Liver (tissue), 9 donors: ENCODE results near the gene GRAMD1A. TPM values are rescaled to one million over a fixed set of nuclear protein-coding genes. Genes with fewer than 3 reads are reported as not detected.

Experiments
- DNase-seq: peaks from one replicate; pipeline ENCODE4 v3.0.0-alpha.2; 2017; ENCODE audit warnings: low spot score
- H3K27ac ChIP-seq, 2 donors: one replicate each; pipeline ENCODE4 v1.7.0; 2013; ENCODE audit warnings: inconsistent platforms in 2 of 2, low read length in 2 of 2, control low read depth in 1 of 2, low read depth in 1 of 2, mild to moderate bottlenecking in 1 of 2
- H3K27me3 ChIP-seq, 4 donors: one replicate each; pipeline versions ENCODE4 v1.6.1 to v1.7.0; 2013; ENCODE audit warnings: low read length in 3 of 4, inconsistent platforms in 1 of 4, mild to moderate bottlenecking in 1 of 4, moderate library complexity in 1 of 4; ENCODE audit not compliant: control insufficient read depth in 4 of 4, insufficient read depth in 4 of 4
- H3K36me3 ChIP-seq, 4 donors: one replicate each; pipeline versions ENCODE4 v1.6.1 to v1.7.0; 2013; ENCODE audit warnings: low read length in 3 of 4, mild to moderate bottlenecking in 3 of 4, low read depth in 1 of 4, moderate library complexity in 1 of 4; ENCODE audit not compliant: control insufficient read depth in 4 of 4, insufficient read depth in 3 of 4
- H3K4me1 ChIP-seq, 4 donors: one replicate each; pipeline versions ENCODE4 v1.6.1 to v1.7.0; 2013; ENCODE audit warnings: low read length in 3 of 4, mild to moderate bottlenecking in 3 of 4, moderate library complexity in 1 of 4; ENCODE audit not compliant: control insufficient read depth in 4 of 4, insufficient read depth in 4 of 4
- H3K4me3 ChIP-seq, 3 donors: one replicate each; pipeline versions ENCODE4 v1.6.1 to v1.7.0; 2013; ENCODE audit warnings: low read length in 3 of 3, control low read depth in 1 of 3, low read depth in 1 of 3, mild to moderate bottlenecking in 1 of 3
- H3K9ac ChIP-seq, 2 donors: one replicate each; pipeline ENCODE4 v1.7.0; 2013; ENCODE audit warnings: low read length in 2 of 2, mild to moderate bottlenecking in 2 of 2, moderate library complexity in 2 of 2, control low read depth in 1 of 2, low read depth in 1 of 2
- H3K9me3 ChIP-seq, 4 donors: one replicate each; pipeline versions ENCODE4 v1.6.1 to v1.7.0; 2013; ENCODE audit warnings: low read length in 3 of 4; ENCODE audit not compliant: control insufficient read depth in 4 of 4
- ATF3 ChIP-seq: IDR thresholded peaks from 2 replicates; pipeline ENCODE4 v1.6.1; 2016; ENCODE audit warnings: antibody characterized with exemption
- CTCF ChIP-seq: fragments of 150-350 bp; IDR thresholded peaks from 2 replicates; pipeline ENCODE4 v1.5.1; 2017; ENCODE audit warnings: improper control_type of control experiment, low read depth, low read length; ENCODE audit not compliant: missing input control
- EGR1 ChIP-seq, 2 donors: IDR thresholded peaks; 2 replicates each; pipeline ENCODE4 v1.6.1; 2016 to 2018; ENCODE audit warnings: antibody characterized with exemption in 2 of 2, low read depth in 2 of 2
- FOXA2 ChIP-seq: IDR thresholded peaks from 2 replicates; pipeline ENCODE4 v1.6.1; 2016; ENCODE audit warnings: antibody characterized with exemption
- GABPA ChIP-seq, 2 donors: IDR thresholded peaks in 1 of 2; conservative IDR thresholded peaks in 1 of 2; 2 replicates each; pipeline ENCODE4 v1.6.1; 2016; ENCODE audit warnings: antibody characterized with exemption in 2 of 2, mild to moderate bottlenecking in 1 of 2, moderate library complexity in 1 of 2
- HNF4A ChIP-seq, 2 donors: conservative IDR thresholded peaks; 2 replicates each; pipeline ENCODE4 v1.6.1; 2016; ENCODE audit warnings: antibody characterized with exemption in 2 of 2, mild to moderate bottlenecking in 2 of 2
- HNF4G ChIP-seq: IDR thresholded peaks from 2 replicates; pipeline ENCODE4 v1.6.1; 2016; ENCODE audit warnings: antibody characterized with exemption
- MAX ChIP-seq: IDR thresholded peaks from 2 replicates; pipeline ENCODE4 v1.6.1; 2016; ENCODE audit warnings: antibody characterized with exemption
- NR2F2 ChIP-seq: IDR thresholded peaks from 2 replicates; pipeline ENCODE4 v1.6.1; 2016; ENCODE audit warnings: antibody characterized with exemption
- RAD21 ChIP-seq, 2 donors: IDR thresholded peaks; 2 replicates each; pipeline ENCODE4 v1.6.1; 2016; ENCODE audit warnings: antibody characterized with exemption in 2 of 2, mild to moderate bottlenecking in 2 of 2
- REST ChIP-seq: IDR thresholded peaks from 2 replicates; pipeline ENCODE4 v1.6.1; 2016; ENCODE audit warnings: antibody characterized with exemption, mild to moderate bottlenecking
- RXRA ChIP-seq, 2 donors: IDR thresholded peaks; 2 replicates each; pipeline ENCODE4 v1.6.1; 2017 to 2018; ENCODE audit warnings: antibody characterized with exemption in 2 of 2, mild to moderate bottlenecking in 1 of 2
- SP1 ChIP-seq: IDR thresholded peaks from 2 replicates; pipeline ENCODE4 v1.6.1; 2018; ENCODE audit warnings: antibody characterized with exemption, mild to moderate bottlenecking
- YY1 ChIP-seq: IDR thresholded peaks from 2 replicates; pipeline ENCODE4 v1.6.1; 2016; ENCODE audit warnings: antibody characterized with exemption, mild to moderate bottlenecking
- WGBS: extraction: QIAGEN DNeasy Blood & Tissue Kit; methylation state at CpG from one replicate; pipeline ENCODE4 v1.1.7; 2013; 5-methylcytosine and 5-hydroxymethylcytosine counted together
- polyA plus RNA-seq, 2 donors: library from polyadenylated mRNA; stranded (reverse) in 1 of 2; unstranded in 1 of 2; fragments of 200-250 nt in 1 of 2; fragments of >200 nt in 1 of 2; fragmentation: Nextera tagmentation in 1 of 2; extraction: Ambion mirVana in 1 of 2; gene quantifications; one replicate each; pipeline versions ENCODE4 v1.2.1 to v1.2.3, GENCODE V29; 2013 to 2015
- total RNA-seq, 2 donors: library from RNA; depleted of rRNA; stranded (reverse); fragments of >200 nt; gene quantifications; one replicate each; pipeline ENCODE4 v1.2.3, GENCODE V29; 2014
- donor health status: healthy.
- donor health status: healthy.
- donor health status: healthy.
- donor health status: healthy.
- donor health status: healthy.

GRAMD1A gene
- total and polyA plus RNA-seq, 4 donors: 8.6 to 14.1 (median 11.2) TPM

GRCh38 chr19:34960940-34961679 is 39.0 kb upstream of the GRAMD1A start:
- H3K4me1 ChIP-seq: peaks cover 11 to 17% (median 11%) of the 10 kb centered on the region in 4 donors
- H3K4me3 ChIP-seq: peak overlapping the region in 2 of 3 donors; percentile 1 to 57
- TF ChIP-seq HNF4G (no peak), SP1 (no peak), RAD21 (IDR thresholded peaks at IDR 0.05) (no peak), REST (no peak), FOXA2 (no peak), RXRA (IDR thresholded peaks at IDR 0.05) (no peak), NR2F2 (no peak), ATF3 (no peak), MAX (no peak), GABPA (IDR thresholded peaks at IDR 0.05 in 1 of 2, conservative IDR thresholded peaks at IDR 0.05 in 1 of 2) (no peak), YY1 (no peak)
- no peak for DNase-seq
- 97% methylated on average over 12 of the region's 12 CpGs for WGBS
- no peak overlapping the region for H3K9ac ChIP-seq
- H3K27ac ChIP-seq: no peak overlapping the region
- peaks cover 37 to 52% (median 47%) of the 10 kb centered on the region in 4 donors for H3K9me3 ChIP-seq
- no peaks in the 10 kb centered on the region for H3K27me3 ChIP-seq
- H3K36me3 ChIP-seq: peaks cover 11 to 48% (median 37%) of the 10 kb centered on the region in 4 donors

- no peak for DNase-seq
- H3K27ac ChIP-seq: no peak overlapping the region
Observed at GRCh38 chr19:34961775-34962686, 38.1 kb upstream of the GRAMD1A start.

More at GRCh38 chr19:34961775-34962686, 38.1 kb upstream of the GRAMD1A start:
- peaks cover 10 to 42% (median 32%) of the 10 kb centered on the region in 4 donors for H3K36me3 ChIP-seq
- H3K4me1 ChIP-seq: peaks cover 11 to 17% (median 11%) of the 10 kb centered on the region in 4 donors
- no peaks in the 10 kb centered on the region for H3K27me3 ChIP-seq
- TF ChIP-seq HNF4A (conservative IDR thresholded peaks at IDR 0.05) (peak in 1 of 2 donors; percentile 6), MAX (peak; percentile 26), GABPA (IDR thresholded peaks at IDR 0.05 in 1 of 2, conservative IDR thresholded peaks at IDR 0.05 in 1 of 2) (peak; percentile 15 to 68), CTCF (no peak), NR2F2 (peak; percentile 39), EGR1 (IDR thresholded peaks at IDR 0.05; ENCODE audit: low read depth in 2 of 2) (peak in 1 of 2 donors; percentile 13), SP1 (peak; percentile 33), FOXA2 (no peak), YY1 (no peak)
- H3K9me3 ChIP-seq: peaks cover 31 to 45% (median 41%) of the 10 kb centered on the region in 4 donors
- 86% methylated on average over 5 of the region's 5 CpGs for WGBS
- H3K9ac ChIP-seq: no peak overlapping the region
- peak overlapping the region in 2 of 3 donors; percentile 12 for H3K4me3 ChIP-seq
